H1 (cell line): ENCODE measurements around the gene RPL26. TPM values are rescaled to one million over a fixed set of nuclear protein-coding genes. Genes with fewer than 3 reads are reported as not detected.

Source experiments
- ASH2L ChIP-seq: fragments of 200-600, 300-600 bp; sonication (generic); IDR thresholded peaks from one replicate; pipeline ENCODE4 v1.7.1; 2017; ENCODE audit warnings: low read length
- CHD2 ChIP-seq: IDR thresholded peaks from 2 replicates; pipeline ENCODE4 v1.6.1; 2012; ENCODE audit warnings: low read length, improper control_type of control experiment
- EP300 ChIP-seq, 2 experiments: IDR thresholded peaks; 1 replicate in 1 of 2; 2 replicates in 1 of 2; pipeline ENCODE4 v1.6.1; 2011 to 2012; ENCODE audit warnings: low read depth in 2 of 2, low read length in 2 of 2, mild to moderate bottlenecking in 2 of 2, borderline replicate concordance in 1 of 2, inconsistent platforms in 1 of 2, moderate library complexity in 1 of 2
- EZH2 ChIP-seq: fragments of 200-600 bp; sonication (generic); IDR thresholded peaks from 2 replicates; pipeline ENCODE4 v1.7.1; 2012; ENCODE audit warnings: low read depth, mild to moderate bottlenecking, moderate library complexity, low read length, inconsistent platforms; ENCODE audit not compliant: severe bottlenecking
- FOSL1 ChIP-seq: IDR thresholded peaks from 2 replicates; pipeline ENCODE4 v1.6.1; 2011; ENCODE audit warnings: mild to moderate bottlenecking, low read depth, low read length, moderate library complexity; ENCODE audit not compliant: insufficient read depth
- GABPA ChIP-seq: IDR thresholded peaks from 2 replicates; pipeline ENCODE4 v1.6.1; 2011; ENCODE audit warnings: mild to moderate bottlenecking, low read length, moderate library complexity, borderline replicate concordance; ENCODE audit not compliant: insufficient read depth
- GTF2F1 ChIP-seq: IDR thresholded peaks from 2 replicates; pipeline ENCODE4 v1.6.1; 2012; ENCODE audit warnings: low read depth, low read length, improper control_type of control experiment, borderline replicate concordance
- KDM5A ChIP-seq: fragments of 200-600 bp; IDR thresholded peaks from 2 replicates; pipeline ENCODE4 v1.7.1; 2012; ENCODE audit warnings: mild to moderate bottlenecking, low read length, inconsistent platforms, mixed read lengths
- MAFK ChIP-seq: IDR thresholded peaks from 2 replicates; pipeline ENCODE4 v1.6.1; 2012; ENCODE audit warnings: low read depth, mild to moderate bottlenecking, improper control_type of control experiment, low read length
- PHF8 ChIP-seq: fragments of 200-600 bp; sonication (generic); conservative IDR thresholded peaks from 2 replicates; pipeline ENCODE4 v1.7.1; 2012; ENCODE audit warnings: low read depth, mild to moderate bottlenecking, inconsistent platforms, low read length, moderate library complexity
- POLR2A ChIP-seq, 2 experiments: IDR thresholded peaks; 1 replicate in 1 of 2; 2 replicates in 1 of 2; pipeline ENCODE4 v1.6.1; 2011; ENCODE audit warnings: low read depth in 2 of 2, low read length in 2 of 2, mild to moderate bottlenecking in 2 of 2; ENCODE audit errors: control extremely low read depth in 1 of 2
- POU5F1 ChIP-seq: IDR thresholded peaks from 2 replicates; pipeline ENCODE4 v1.6.1; 2011; ENCODE audit warnings: low read depth, mild to moderate bottlenecking, low read length, moderate library complexity
- RAD21 ChIP-seq, 2 experiments: IDR thresholded peaks in 1 of 2; conservative IDR thresholded peaks in 1 of 2; 2 replicates each; pipeline ENCODE4 v1.6.1; 2011; ENCODE audit warnings: low read depth in 2 of 2, low read length in 2 of 2, improper control_type of control experiment in 1 of 2, inconsistent platforms in 1 of 2, mild to moderate bottlenecking in 1 of 2, moderate library complexity in 1 of 2
- RBBP5 ChIP-seq: IDR thresholded peaks from 2 replicates; pipeline ENCODE4 v1.7.1; 2012; ENCODE audit warnings: low read depth, mild to moderate bottlenecking, inconsistent platforms, low read length, moderate library complexity, borderline replicate concordance
- SAP30 ChIP-seq: fragments of 300-600 bp; sonication (generic); IDR thresholded peaks from 2 replicates; pipeline ENCODE4 v1.7.1; 2012; ENCODE audit warnings: low read length, moderate library complexity, mild to moderate bottlenecking, inconsistent platforms; ENCODE audit not compliant: insufficient read depth, insufficient replicate concordance
- SIRT6 ChIP-seq: IDR thresholded peaks from one replicate; pipeline ENCODE4 v1.7.1; 2012; ENCODE audit warnings: low read length, inconsistent platforms
- SP1 ChIP-seq: IDR thresholded peaks from 2 replicates; pipeline ENCODE4 v1.6.1; 2011; ENCODE audit warnings: low read depth, low read length
- SP4 ChIP-seq: IDR thresholded peaks from 2 replicates; pipeline ENCODE4 v1.6.1; 2012; ENCODE audit warnings: low read length, inconsistent platforms
- SUZ12 ChIP-seq: fragments of 200-600 bp; sonication (generic); IDR thresholded peaks from 2 replicates; pipeline ENCODE4 v1.6.1; 2012; ENCODE audit warnings: mild to moderate bottlenecking, inconsistent platforms, low read length, moderate library complexity, mixed read lengths
- TAF7 ChIP-seq: optimal IDR thresholded peaks from 2 replicates; pipeline ENCODE3; 2011; ENCODE audit warnings: low read depth, mild to moderate bottlenecking, inconsistent platforms, low read length, moderate library complexity, borderline replicate concordance
- TBP ChIP-seq: IDR thresholded peaks from 2 replicates; pipeline ENCODE4 v1.6.1; 2011; ENCODE audit warnings: low read depth, low read length, improper control_type of control experiment
- TEAD4 ChIP-seq: IDR thresholded peaks from 2 replicates; pipeline ENCODE4 v1.6.1; 2012; ENCODE audit warnings: low read depth, low read length, inconsistent platforms, mixed read lengths
- YY1 ChIP-seq: IDR thresholded peaks from 2 replicates; pipeline ENCODE4 v1.6.1; 2011; ENCODE audit warnings: low read depth, mild to moderate bottlenecking, low read length
- polyA plus RNA-seq, 7 experiments: library from polyadenylated mRNA; depleted of rRNA in 3 of 7; stranded (reverse) in 5 of 7; unstranded in 2 of 7; fragments of >200 nt in 5 of 7; fragments of 200-250 nt in 2 of 7; gene quantifications; 1 replicate in 5 of 7; 2 replicates in 1 of 7; 4 replicates in 1 of 7; pipeline versions ENCODE4 v1.2.1 to v1.2.3, GENCODE V29; 2011 to 2013; ENCODE audit warnings: missing spikeins in 2 of 7, mixed read lengths in 2 of 7
- total RNA-seq: library from RNA; stranded (reverse); fragmentation: NEBNext Ultra II Directional; extraction: Animal tissue kit (Norgen Biotek cat#: 25700); gene quantifications from 2 replicates; pipeline ENCODE4 v1.2.1, GENCODE V29; 2021
- TF ChIP-seq, protein P1 (sequence below): IDR thresholded peaks from 2 replicates; pipeline ENCODE4 v1.6.1; 2012; ENCODE audit warnings: inconsistent platforms

The RPL26 gene
- total and polyA plus RNA-seq, 2 of the 8 experiments (the other 6 are each of a cell fraction or from before 2014, with no cell fraction given): 1,963 to 2,554 TPM

DNA sequence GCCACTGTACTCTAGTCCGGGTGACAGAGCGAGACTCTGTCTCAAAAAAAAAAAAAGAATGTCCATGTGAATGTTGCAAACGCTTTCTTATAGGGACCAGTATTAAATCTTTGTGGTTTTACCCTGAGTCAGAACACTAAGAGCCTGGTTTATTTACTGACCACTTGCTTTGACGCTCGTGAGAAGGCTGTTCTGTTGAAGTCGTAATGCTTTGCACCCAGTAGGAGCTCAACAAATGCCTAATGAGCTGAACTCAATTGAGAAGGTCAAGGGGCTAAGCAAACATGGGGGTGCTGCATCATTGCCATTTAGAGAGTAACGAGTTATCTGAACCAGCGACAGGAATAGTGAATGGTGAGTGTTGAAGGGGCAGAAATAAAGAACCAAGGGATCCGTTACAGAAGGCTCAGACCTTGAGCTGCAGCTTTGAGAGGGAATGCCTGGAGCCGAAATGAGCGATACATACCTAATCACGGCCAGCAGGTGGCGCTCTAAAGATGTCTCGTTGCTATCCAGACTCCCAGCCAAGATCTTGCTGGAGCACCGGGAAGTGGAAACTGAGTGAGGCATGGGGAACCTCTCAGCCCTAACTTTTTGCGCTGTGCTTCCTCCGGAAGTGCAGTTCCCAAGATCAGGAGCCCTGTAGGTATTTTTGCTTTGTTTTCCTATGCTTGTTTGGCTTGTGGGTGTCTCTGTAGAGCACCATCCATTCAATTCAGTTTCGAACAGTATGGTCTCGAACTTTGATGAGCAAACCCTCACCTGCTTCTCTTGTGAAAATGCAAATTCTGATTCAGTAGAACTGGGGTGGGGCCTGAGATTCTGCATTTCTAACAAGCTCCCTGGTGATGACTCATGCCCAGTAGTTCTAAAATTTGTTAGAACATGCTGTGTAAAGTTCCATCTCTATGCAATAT is 27.2 kb upstream of the RPL26 start (continued):
- TF ChIP-seq KDM5A (no peak), RAD21 (IDR thresholded peaks at IDR 0.05 in 1 of 2, conservative IDR thresholded peaks at IDR 0.05 in 1 of 2; ENCODE audit: low read depth in 2 of 2, low read length in 2 of 2) (peak; percentile 79 to 80), PHF8 (no peak), SIRT6 (no peak), SAP30 (no peak), GTF2F1 (no peak), SP4 (no peak), MAFK (no peak), ASH2L (no peak), SUZ12 (no peak), TBP (0 out of 2 replicates have a peak, but pooled peaks have one; percentile 28), YY1 (no peak), POLR2A (IDR thresholded peaks at IDR 0.05; ENCODE audit: control extremely low read depth in 1 of 2, low read depth in 2 of 2, low read length in 2 of 2) (no peak), TEAD4 (peak; percentile 66; the same call in 1 of the 2 replicates), EP300 (IDR thresholded peaks at IDR 0.05; ENCODE audit: borderline replicate concordance in 1 of 2, low read depth in 2 of 2, low read length in 2 of 2) (no peak), TAF7 (no peak), POU5F1 (no peak), EZH2 (no peak), CHD2 (no peak), SP1 (no peak), FOSL1 (no peak), GABPA (no peak), RBBP5 (no peak)
- TF ChIP-seq, protein P1, sequence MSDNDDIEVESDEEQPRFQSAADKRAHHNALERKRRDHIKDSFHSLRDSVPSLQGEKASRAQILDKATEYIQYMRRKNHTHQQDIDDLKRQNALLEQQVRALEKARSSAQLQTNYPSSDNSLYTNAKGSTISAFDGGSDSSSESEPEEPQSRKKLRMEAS: peak; percentile 54
